A673 (cell line): Measurements from ENCODE around the gene TBC1D5.

ENCODE experiments used
- CTCF ChIP-seq: fragments of 300-800, 200-600 bp; sonication (generic); conservative IDR thresholded peaks from 2 replicates; pipeline ENCODE4 v1.5.1; 2017; ENCODE audit warnings: low read depth, mild to moderate bottlenecking, antibody characterized with exemption, low read length, moderate library complexity, mixed read lengths
- EZH2 ChIP-seq: fragments of 200-600 bp; sonication (generic); IDR thresholded peaks from 2 replicates; pipeline ENCODE4 v1.6.1; 2017; ENCODE audit warnings: borderline replicate concordance, low read depth, mild to moderate bottlenecking, mixed read lengths, antibody characterized with exemption, low read length; ENCODE audit not compliant: poor library complexity, severe bottlenecking

DNA sequence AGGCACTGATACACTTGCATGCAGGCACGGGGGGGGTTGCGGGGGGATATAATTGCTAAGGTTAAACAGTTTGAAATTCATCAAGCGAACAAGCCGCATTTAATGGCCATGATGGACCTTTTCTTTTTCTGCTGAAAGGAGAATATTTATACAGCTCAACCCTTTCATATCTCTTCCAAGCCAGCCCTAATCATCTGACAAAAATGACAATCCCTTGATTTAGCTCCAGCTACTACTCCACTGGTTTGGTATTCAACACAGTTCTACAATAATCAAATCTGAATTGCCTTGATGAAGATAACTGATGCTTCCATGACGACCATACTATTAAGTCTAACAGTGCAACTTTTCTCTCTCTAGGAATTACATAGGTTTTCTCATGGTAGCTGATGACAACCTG, 482.7 kb downstream of the TBC1D5 start:
- TF ChIP-seq CTCF (no peak), EZH2 (no peak)
